WTC11 (cell line): ENCODE measurements around the gene PA2G4. TPM values are rescaled to one million over a fixed set of nuclear protein-coding genes. Genes with fewer than 3 reads are reported as not detected.
A peak's percentile ranks its signal among the peaks of the same experiment; 100 is the strongest.

Source experiments
- ATAC-seq: fragments of 200-7000 bp; cut with Tn5 transposase; 2 replicates; pipeline ENCODE4 v1.10.0; 2021; ENCODE audit warnings: mild to moderate bottlenecking, moderate library complexity
- CTCF ChIA-PET: fragments of 300-600 bp; sonication (Branson Sonifier 250); formaldehyde crosslinking; loops from one replicate; lab custom pipeline; 2021; ENCODE audit warnings: antibody characterized with exemption; lab: Charles Lee
- POLR2A ChIA-PET: fragments of 350-600 bp; sonication (Branson Sonifier 250); formaldehyde crosslinking; loops from one replicate; lab custom pipeline; 2021; ENCODE audit warnings: antibody characterized with exemption; lab: Charles Lee
- DNase-seq: peaks from one replicate; pipeline ENCODE4 v3.0.0; 2021; ENCODE audit warnings: low spot score
- H3K27ac Mint-ChIP-seq: 2 replicates; pipeline ENCODE4 v1.8.0; 2021; ENCODE audit warnings: mixed read lengths
- H3K27me3 Mint-ChIP-seq: 2 replicates; pipeline ENCODE4 v1.8.0; 2021; ENCODE audit warnings: low read depth, mild to moderate bottlenecking, moderate library complexity, mixed read lengths
- H3K36me3 Mint-ChIP-seq: 2 replicates; pipeline ENCODE4 v1.8.0; 2021; ENCODE audit warnings: mixed read lengths
- H3K4me1 Mint-ChIP-seq: 2 replicates; pipeline ENCODE4 v1.8.0; 2022; ENCODE audit warnings: mixed read lengths
- H3K4me3 Mint-ChIP-seq: 2 replicates; pipeline ENCODE4 v1.8.0; 2021; ENCODE audit warnings: mild to moderate bottlenecking, moderate library complexity, mixed read lengths
- H3K9me3 Mint-ChIP-seq: 2 replicates; pipeline ENCODE4 v1.8.0; 2021; ENCODE audit warnings: mixed read lengths
- ARID4B ChIP-seq: sonication (generic); formaldehyde crosslinking; IDR thresholded peaks from 2 replicates; pipeline ENCODE4 v1.8.0; 2023; ENCODE audit warnings: missing genetic modification reagents, mild to moderate bottlenecking, borderline replicate concordance
- ATF6 ChIP-seq: sonication (generic); formaldehyde crosslinking; IDR thresholded peaks from 2 replicates; pipeline ENCODE4 v1.8.1; 2023; ENCODE audit warnings: mild to moderate bottlenecking, missing genetic modification reagents
- E2F4 ChIP-seq: sonication (generic); formaldehyde crosslinking; IDR thresholded peaks from 2 replicates; pipeline ENCODE4 v1.8.1; 2022; ENCODE audit warnings: low read depth, mild to moderate bottlenecking, moderate library complexity, missing genetic modification reagents, borderline replicate concordance
- E2F5 ChIP-seq: sonication (generic); formaldehyde crosslinking; IDR thresholded peaks from 2 replicates; pipeline ENCODE4 v1.8.1; 2022; ENCODE audit warnings: mild to moderate bottlenecking, moderate library complexity, missing genetic modification reagents
- ETV6 ChIP-seq: sonication (generic); formaldehyde crosslinking; IDR thresholded peaks from 2 replicates; pipeline ENCODE4 v1.8.1; 2022; ENCODE audit warnings: mild to moderate bottlenecking, missing genetic modification reagents
- OVOL2 ChIP-seq: fragments of 250-450 bp; sonication (Bioruptor Pico); IDR thresholded peaks from 2 replicates; pipeline ENCODE4 v1.9.0; 2021; ENCODE audit warnings: mild to moderate bottlenecking, borderline replicate concordance
- TCF7 ChIP-seq: sonication (generic); formaldehyde crosslinking; IDR thresholded peaks from 2 replicates; pipeline ENCODE4 v1.8.0; 2022; ENCODE audit warnings: mild to moderate bottlenecking, low read depth, missing genetic modification reagents, moderate library complexity
- USF2 ChIP-seq: sonication (generic); formaldehyde crosslinking; IDR thresholded peaks from 2 replicates; pipeline ENCODE4 v1.8.1; 2023; ENCODE audit warnings: mild to moderate bottlenecking, missing genetic modification reagents, moderate library complexity
- total RNA-seq: library from RNA; stranded (reverse); gene quantifications from 3 replicates; pipeline ENCODE4 v1.2.3, GENCODE V29; 2021

Gene PA2G4
- total RNA-seq, 1 experiment from 2014 or later = 249 TPM

GRCh38 chr12:56127888-56128669 is 23.7 kb downstream of the PA2G4 start, which contains the start of gene ESYT1 (continued):
- TF ChIP-seq ARID4B (peak; percentile 94; the same call in 1 of the 2 replicates), E2F4 (CRISPR knock-in tag) (no peak)

GRCh38 chr12:56128670-56129205 is 24.4 kb downstream of the PA2G4 start:
- Mint-ChIP-seq H3K9me3 (no peaks in the 10 kb centered on the region), H3K27ac (peak overlapping the region; percentile 99), H3K36me3 (peaks cover 37% of the 10 kb centered on the region), H3K4me1 (peaks cover 30% of the 10 kb centered on the region), H3K27me3 (no peaks in the 10 kb centered on the region; the same call in 1 of the 2 replicates), H3K4me3 (peak overlapping the region; percentile 98)
- POLR2A ChIA-PET = interaction anchor here (0.8 to 5.3 kb wide), 11 partner anchors 11 to 102 kb away, joined by 3 to 104 read pairs (median 11); partner anchors contain the start of genes ERBB3, MYL6, PA2G4 and RNF41
- no peak for DNase-seq
- ATAC-seq = no peak
- CTCF ChIA-PET = interaction anchor here (0.5 to 4.2 kb wide), 24 partner anchors 7 to 508 kb away, joined by 3 to 61 read pairs (median 6); partner anchors contain the start of genes ANKRD52, COQ10A, MYL6 and MYL6B
- TF ChIP-seq ATF6 (no peak), ETV6 (CRISPR knock-in tag) (0 out of 2 replicates have a peak, but pooled peaks have one; percentile 26)
- TF ChIP-seq, all 79 proteins: peak for 1

- ChIA-PET CTCF (interaction anchor here (1.0 to 4.2 kb wide), 7 partner anchors 10 to 507 kb away, joined by 3 to 61 read pairs (median 9); partner anchors contain the start of genes COQ10A, MYL6B, SMARCC2 and ZC3H10), POLR2A (interaction anchor here (0.8 to 5.3 kb wide), 5 partner anchors 11 to 93 kb away, joined by 3 to 104 read pairs (median 29); partner anchors contain the start of genes ERBB3, MYL6, RNF41 and RPL41)
- peaks cover 30% of the 10 kb centered on the region for H3K4me1 Mint-ChIP-seq
- peak overlapping the region; percentile 99; the same call in 1 of the 2 replicates for H3K27ac Mint-ChIP-seq
- peak; percentile 5 for ATAC-seq
- no peaks in the 10 kb centered on the region for H3K9me3 Mint-ChIP-seq
- no peaks in the 10 kb centered on the region; the same call in 1 of the 2 replicates for H3K27me3 Mint-ChIP-seq
- TF ChIP-seq TCF7 (CRISPR knock-in tag) (no peak), E2F5 (CRISPR knock-in tag) (no peak), ETV6 (CRISPR knock-in tag) (0 out of 2 replicates have a peak, but pooled peaks have one; percentile 0), OVOL2 (CRISPR knock-in tag) (no peak), USF2 (0 out of 2 replicates have a peak, but pooled peaks have one; percentile 15)
- H3K4me3 Mint-ChIP-seq = peak overlapping the region; percentile 98
- peaks cover 43% of the 10 kb centered on the region for H3K36me3 Mint-ChIP-seq
- peak; percentile 73 for DNase-seq
These were observed 25.0 kb downstream of the PA2G4 start for GRCh38 chr12:56129206-56129941.
